NCI-H2171 (cell line): ENCODE results near the gene ALAD.
A peak's percentile ranks its signal among the peaks of the same experiment; 100 is the strongest.
"Not testable (repeated sequence)": the region's sequence is repeated elsewhere in the genome, so short reads cannot be mapped to it uniquely, and the experiment has no call there.

ENCODE experiments used
- DNase-seq: peaks from one replicate; lab custom pipeline; 2025; lab: John Stamatoyannopoulos, UW

The ALAD gene

GRCh38 chr9:113401027-113401792, at the start of gene ALAD:
TSS of gene ALAD (minus strand) at chr9:113401284. CDS start at chr9:113393559, 7,725 bp downstream.
- DNase-seq, result peak; percentile 99

DNA sequence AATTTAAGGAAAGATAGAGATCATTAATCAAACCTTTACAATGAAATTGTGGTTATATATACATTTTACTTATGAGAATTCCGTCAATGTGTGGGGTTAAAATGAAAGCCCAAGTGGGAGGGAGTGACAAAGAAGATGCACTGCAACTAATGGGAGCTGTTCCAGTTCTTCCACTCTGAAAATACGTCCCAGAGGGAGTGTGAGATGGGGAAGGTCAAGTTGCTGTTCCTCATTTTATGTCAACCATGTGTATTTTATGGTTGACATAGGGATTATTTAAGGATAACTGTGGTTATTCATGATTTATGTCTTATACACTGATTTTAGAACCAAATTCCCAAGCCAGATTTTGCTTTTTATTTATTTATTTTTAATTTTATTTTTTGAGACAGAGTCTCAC, 48.3 kb upstream of the ALAD start:
- DNase-seq, result no peak

DNA sequence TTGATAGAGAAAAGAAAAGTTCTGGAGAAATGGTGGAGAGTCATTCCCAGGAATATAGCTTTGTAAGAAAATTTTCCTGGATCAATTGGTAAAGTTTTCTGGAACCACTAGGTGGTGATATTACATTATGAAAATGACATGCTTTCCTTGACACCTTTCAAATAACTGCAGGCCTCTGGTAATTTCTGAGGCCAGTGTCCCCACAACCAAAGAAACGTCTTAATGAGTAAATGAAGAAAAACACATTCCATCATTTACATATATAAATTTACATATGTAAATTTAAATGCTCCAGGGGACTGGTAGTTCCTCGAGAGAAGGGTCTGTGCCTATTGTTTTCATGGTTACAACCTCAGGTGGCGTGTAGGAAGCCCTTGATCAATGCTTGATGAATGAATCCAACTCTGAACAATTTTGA, 45.2 kb upstream of the ALAD start:
- DNase-seq, result peak; percentile 29

DNA sequence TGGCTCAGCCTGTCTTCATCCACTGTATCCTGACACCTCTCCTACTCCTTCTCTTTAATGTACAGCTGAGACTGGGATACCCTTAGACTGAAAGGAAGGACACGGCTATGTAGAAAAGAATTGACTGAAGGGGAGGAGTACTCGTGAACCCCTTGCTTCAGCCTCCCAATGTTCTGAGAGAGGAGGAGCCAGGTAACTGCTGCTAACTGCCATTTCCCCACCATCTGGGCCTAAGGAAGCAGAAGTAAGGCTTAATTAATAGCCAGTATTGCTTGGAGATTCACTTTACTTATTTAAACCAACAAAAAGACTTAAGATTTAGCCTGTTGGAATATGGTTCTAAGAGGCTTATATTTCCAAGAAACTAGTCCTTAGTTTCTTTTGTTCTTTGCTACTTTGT, 43.7 kb upstream of the ALAD start:
- DNase-seq, result peak; percentile 2

GRCh38 chr9:113437716-113438115, 36.6 kb upstream of the ALAD start:
- DNase-seq, result not testable (repeated sequence)

DNA sequence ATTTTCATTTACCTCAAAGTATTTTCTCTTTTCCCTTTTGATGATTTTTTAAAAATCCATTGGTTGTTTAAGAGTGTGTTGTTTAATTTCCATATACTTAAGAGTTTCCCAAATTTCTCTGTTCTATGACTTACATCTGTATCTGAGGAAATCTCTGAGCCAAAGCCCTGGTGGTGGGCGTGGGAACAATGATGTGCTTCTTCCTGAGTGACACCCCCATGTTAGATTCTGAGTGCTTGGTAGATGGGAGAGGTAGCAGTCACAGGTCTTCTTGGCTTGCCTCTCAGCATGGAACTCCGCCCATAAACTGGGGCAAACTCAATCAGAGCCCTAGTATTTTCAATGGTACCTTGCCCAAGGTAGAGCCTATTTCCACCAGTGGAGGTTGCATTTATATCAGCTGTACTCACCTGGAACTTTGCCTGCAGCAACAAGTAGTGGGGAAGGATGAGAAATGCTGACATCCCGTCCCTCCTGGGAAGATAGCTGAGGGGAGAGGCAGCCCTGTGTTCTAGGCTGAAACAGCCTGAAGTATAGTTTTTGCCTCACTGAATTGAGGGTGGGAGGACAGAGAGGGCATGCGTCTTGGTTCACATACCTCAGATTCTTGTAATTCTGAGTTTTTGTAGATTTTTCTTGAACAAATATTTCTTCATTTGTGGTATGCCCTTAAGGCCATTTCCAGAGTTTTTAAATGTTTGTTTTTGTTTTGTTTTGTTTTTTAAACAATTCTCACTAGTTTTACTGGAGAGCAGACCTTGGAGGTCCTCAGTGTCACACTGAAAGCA, 35.8 kb upstream of the ALAD start:
- no peak for DNase-seq

GRCh38 chr9:113431191-113431590, 30.1 kb upstream of the ALAD start:
- no peak for DNase-seq

GRCh38 chr9:113428062-113428615, 27.1 kb upstream of the ALAD start:
- no peak for DNase-seq

GRCh38 chr9:113427629-113428028, 26.5 kb upstream of the ALAD start:
- no peak for DNase-seq

GRCh38 chr9:113426701-113427100, 25.6 kb upstream of the ALAD start:
- no peak for DNase-seq

GRCh38 chr9:113425072-113425471, 24.0 kb upstream of the ALAD start:
- no peak for DNase-seq

DNA sequence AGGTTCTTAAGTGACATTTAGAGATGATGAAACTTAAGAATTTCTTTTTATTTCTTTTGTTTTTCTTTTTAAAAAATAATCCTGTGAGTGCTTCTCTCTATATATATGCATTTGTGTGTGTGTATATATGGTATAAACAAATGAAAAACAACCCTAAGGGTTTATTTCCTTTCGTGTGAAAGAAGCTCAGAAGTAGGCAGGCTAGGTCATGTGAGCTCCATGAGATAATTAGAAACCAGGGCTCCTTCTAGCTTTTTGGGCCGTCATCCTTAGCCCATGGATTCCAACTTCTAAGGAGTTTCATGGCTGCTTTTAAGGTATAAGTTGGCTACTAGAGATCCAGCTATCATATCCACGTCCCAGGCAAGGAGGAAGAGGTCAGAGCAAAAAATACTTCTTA, 20.6 kb upstream of the ALAD start:
- DNase-seq, result no peak

- no peak for DNase-seq
These were observed 16.3 kb upstream of the ALAD start for GRCh38 chr9:113417370-113417769.

GRCh38 chr9:113416149-113416721, 15.2 kb upstream of the ALAD start:
- no peak for DNase-seq

DNA sequence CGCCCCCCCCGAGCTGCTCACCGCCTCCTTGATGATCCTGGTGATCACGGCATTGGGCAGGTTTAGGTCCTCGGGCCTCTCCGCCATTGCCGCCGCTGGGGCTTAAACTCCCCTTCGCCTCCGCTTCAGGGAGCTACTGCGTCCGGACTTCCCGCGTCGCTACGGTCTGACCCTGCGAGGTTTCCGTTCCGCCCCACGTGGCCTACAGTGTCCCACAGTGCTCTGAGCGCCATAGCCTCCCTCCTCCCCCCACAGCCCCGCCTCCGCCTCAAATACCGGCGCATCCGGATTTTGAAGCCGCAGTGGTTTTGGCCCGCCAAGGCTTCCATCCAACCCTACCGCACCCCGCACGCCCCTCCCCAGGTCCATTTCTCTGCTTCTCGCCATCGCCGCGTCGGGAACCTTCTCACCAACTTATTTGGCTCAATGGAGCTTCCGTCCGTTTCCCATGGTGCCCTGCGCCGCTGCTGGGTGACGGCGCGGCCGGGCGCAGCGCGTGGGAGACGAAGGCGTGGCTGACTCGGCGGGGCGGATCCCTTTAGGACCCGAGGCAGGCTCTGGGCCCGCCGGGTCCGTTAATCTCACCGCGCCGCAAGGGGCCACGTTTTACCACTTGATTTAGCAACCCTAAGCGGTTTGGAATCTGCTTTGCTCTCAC, 9.3 kb upstream of the ALAD start, which contains the start of the genes C9orf43 and POLE3:
Gene C9orf43, plus strand, starts transcription at position 541 of the 658 bp plus-strand sequence. CDS start 2,747 bp downstream, outside the sequence.
Gene POLE3, minus strand, starts transcription at position 469 of the 658 bp plus-strand sequence. Its CDS starts 382 bp downstream, at position 87.
- DNase-seq, result peak; percentile 98

- DNase-seq, result peak; percentile 32
These were observed 8.8 kb upstream of the ALAD start for GRCh38 chr9:113409883-113410206.

- no peak for DNase-seq
These were observed 8.4 kb upstream of the ALAD start for GRCh38 chr9:113409481-113409880.

DNA sequence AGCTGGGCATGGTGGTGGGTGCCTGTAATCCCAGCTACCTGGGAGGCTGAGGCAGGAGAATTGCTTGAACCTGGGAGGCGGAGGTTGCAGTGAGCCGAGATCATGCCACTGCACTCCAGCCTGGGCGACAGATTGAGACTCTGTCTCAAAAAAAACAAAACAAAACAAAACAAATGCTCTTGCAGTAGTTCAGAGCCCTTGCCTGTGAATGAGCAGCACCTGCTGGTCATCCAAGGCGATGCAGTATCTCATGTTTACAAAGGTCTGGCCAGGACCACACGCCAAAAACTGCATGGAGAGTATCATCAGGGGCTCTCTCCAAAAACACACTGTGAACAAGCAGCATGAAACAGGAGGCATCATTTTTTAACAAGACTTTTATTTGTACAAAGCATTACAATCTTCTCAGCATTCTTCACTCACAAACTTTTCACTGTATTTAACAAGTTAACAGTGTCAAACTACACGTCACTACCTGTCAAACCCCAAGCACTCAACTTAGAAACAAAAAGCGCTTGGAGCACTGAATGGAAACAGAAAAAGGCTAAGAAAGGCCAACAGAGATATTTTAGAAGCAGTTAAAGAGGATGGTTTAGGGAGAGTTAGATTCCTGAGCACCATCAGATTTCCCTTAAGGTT, 5.9 kb upstream of the ALAD start:
- DNase-seq, result peak; percentile 59

DNA sequence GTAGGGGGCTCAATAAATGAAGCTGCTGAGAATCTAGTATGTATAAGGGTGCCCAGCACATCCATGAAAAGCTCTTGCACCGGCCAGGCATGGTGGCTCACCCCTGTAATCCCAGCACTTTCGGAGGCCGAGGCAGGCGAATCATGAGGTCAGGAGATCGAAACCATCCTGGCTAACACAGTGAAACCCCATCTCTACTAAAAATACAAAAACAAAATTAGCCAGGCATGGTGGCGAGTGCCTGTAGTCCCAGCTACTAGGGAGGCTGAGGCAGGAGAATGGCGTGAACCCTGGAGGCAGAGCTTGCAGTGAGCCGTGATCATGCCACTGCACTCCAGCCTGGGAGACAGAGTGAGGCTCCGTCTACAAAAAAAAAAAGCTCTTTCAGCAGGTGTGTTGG, 5.3 kb upstream of the ALAD start:
- DNase-seq, result not testable (repeated sequence)

GRCh38 chr9:113403646-113404045, 2.6 kb upstream of the ALAD start:
- DNase-seq, result no peak

DNA sequence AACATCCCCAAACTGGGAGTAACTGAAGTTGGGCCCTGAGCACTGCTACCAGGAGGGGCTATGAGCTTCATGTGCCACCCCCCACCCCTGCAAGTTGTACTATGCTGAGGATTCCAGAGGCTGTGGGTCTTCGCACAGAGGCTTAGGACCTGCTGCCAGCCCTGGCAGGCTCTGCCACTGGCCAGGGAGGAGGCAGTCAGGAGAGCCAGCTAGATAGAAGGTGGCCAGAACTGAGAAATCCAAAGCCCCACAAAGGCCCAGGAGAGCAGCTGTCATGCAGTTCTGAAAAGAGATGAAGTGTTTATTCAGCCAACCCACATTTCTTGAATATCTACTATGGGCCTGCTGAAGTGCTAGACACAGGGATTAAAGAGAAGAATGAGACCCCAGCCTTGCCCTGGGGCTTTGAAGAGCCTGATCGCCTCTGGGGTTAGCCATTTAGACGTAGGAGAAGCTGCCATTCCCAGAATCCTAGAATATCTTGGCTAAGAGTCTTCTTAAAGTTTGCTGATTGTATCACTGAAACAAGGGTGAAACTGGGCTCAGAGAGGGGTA, 1.4 kb downstream of the ALAD start:
- no peak for DNase-seq
